ENCODE measurements around the gene RALGAPA2. TPM values are rescaled to one million over a fixed set of nuclear protein-coding genes. Genes with fewer than 3 reads are reported as not detected.

RALGAPA2 gene
- polyA plus RNA-seq, 1 of the 3 experiments (the other 2 are of a cell fraction) = 1.0 TPM

- TF ChIP-seq FOSL2 (IDR thresholded peaks at IDR 0.05; ENCODE audit: borderline replicate concordance, low read depth) (no peak), SIN3A (IDR thresholded peaks at IDR 0.05; ENCODE audit: borderline replicate concordance, low read depth, low read length) (no peak), REST (IDR thresholded peaks at IDR 0.05; ENCODE audit: low read depth, low read length) (no peak), RXRA (IDR thresholded peaks at IDR 0.05; ENCODE audit: borderline replicate concordance, low read depth) (no peak), CHD2 (IDR thresholded peaks at IDR 0.05; ENCODE audit: low read length, partially characterized antibody) (no peak), RFX5 (IDR thresholded peaks at IDR 0.05; ENCODE audit: low read length) (no peak), YY1 (IDR thresholded peaks at IDR 0.05; ENCODE audit: low read depth) (no peak), ZBTB33 (IDR thresholded peaks at IDR 0.05; ENCODE audit: borderline replicate concordance, low read depth) (no peak), SMC3 (IDR thresholded peaks at IDR 0.05; ENCODE audit: low read depth, low read length) (no peak)
- Histone ChIP-seq H3K9ac (no peak overlapping the region), H3K79me2 (ENCODE audit: insufficient read depth) (no peaks in the 10 kb centered on the region), H3K36me3 (replicated peaks in 1 of 2; ENCODE audit: control insufficient read depth in 1 of 2, insufficient read depth in 2 of 2, low read length in 1 of 2) (no peaks in the 10 kb centered on the region), H3K9me3 (no peaks in the 10 kb centered on the region), H3K9me2 (no peaks in the 10 kb centered on the region), H4K20me1 (ENCODE audit: insufficient read depth) (no peaks in the 10 kb centered on the region), H3K4me3 (ENCODE audit: low read depth in 2 of 2, low read length in 1 of 2) (no peak overlapping the region), H2AFZ (ENCODE audit: low read depth) (no peak overlapping the region), H3F3A (replicated peaks; ENCODE audit: insufficient read depth) (no peaks in the 10 kb centered on the region), H3K4me1 (ENCODE audit: control insufficient read depth in 1 of 2, insufficient read depth in 2 of 2, low read depth in 1 of 2, low read length in 1 of 2) (no peaks in the 10 kb centered on the region; a peak in 2 of 4 replicates), H3K4me2 (no peak overlapping the region), H3K27me3 (ENCODE audit: insufficient read depth) (no peaks in the 10 kb centered on the region), H3K27ac (ENCODE audit: low read depth in 2 of 2, low read length in 1 of 2) (no peak overlapping the region)
- CTCF ChIA-PET = interaction anchor here (1.3 kb wide), 1 partner anchor 27 kb away, joined by 3 read pairs; no protein-coding TSS in a partner anchor
- DNase-seq = no peak
- WGBS (ENCODE audit: low lambda C conversion rate) = 82% methylated on average over 3 of the region's 3 CpGs
- POLR2A ChIA-PET = no interaction called here
These were observed 250.3 kb downstream of the RALGAPA2 start for GRCh38 chr20:20462185-20462584.

- WGBS (ENCODE audit: low lambda C conversion rate) = 81% methylated on average over 2 of the region's 2 CpGs
- no peaks in the 10 kb centered on the region for H3K79me2 ChIP-seq (ENCODE audit: insufficient read depth)
- H3K9ac ChIP-seq = no peak overlapping the region
- H3K9me3 ChIP-seq = no peaks in the 10 kb centered on the region
- no peaks in the 10 kb centered on the region for H3K36me3 ChIP-seq (replicated peaks in 1 of 2; ENCODE audit: control insufficient read depth in 1 of 2, insufficient read depth in 2 of 2, low read length in 1 of 2)
- no peaks in the 10 kb centered on the region for H3F3A ChIP-seq (replicated peaks; ENCODE audit: insufficient read depth)
- no peak overlapping the region for H3K27ac ChIP-seq (ENCODE audit: low read depth in 2 of 2, low read length in 1 of 2)
- no peaks in the 10 kb centered on the region; a peak in 2 of 4 replicates for H3K4me1 ChIP-seq (ENCODE audit: control insufficient read depth in 1 of 2, insufficient read depth in 2 of 2, low read depth in 1 of 2, low read length in 1 of 2)
- CTCF ChIA-PET = no interaction called here
- POLR2A ChIA-PET = no interaction called here
- no peak for DNase-seq
- no peak overlapping the region for H3K4me3 ChIP-seq (ENCODE audit: low read depth in 2 of 2, low read length in 1 of 2)
- no peak overlapping the region for H2AFZ ChIP-seq (ENCODE audit: low read depth)
- H3K9me2 ChIP-seq = no peaks in the 10 kb centered on the region
- no peaks in the 10 kb centered on the region for H4K20me1 ChIP-seq (ENCODE audit: insufficient read depth)
- H3K4me2 ChIP-seq = no peak overlapping the region
- no peaks in the 10 kb centered on the region for H3K27me3 ChIP-seq (ENCODE audit: insufficient read depth)
- TF ChIP-seq MXI1 (IDR thresholded peaks at IDR 0.05; ENCODE audit: low read depth, low read length) = no peak
- no peak for TF ChIP-seq EP300 (IDR thresholded peaks at IDR 0.05; ENCODE audit: borderline replicate concordance in 1 of 2, low read depth in 1 of 2, low read length in 1 of 2)
- no peak for TF ChIP-seq MEF2A (IDR thresholded peaks at IDR 0.05; ENCODE audit: borderline replicate concordance, low read depth)
- TF ChIP-seq IRF3 (IDR thresholded peaks at IDR 0.05; ENCODE audit: low read depth, low read length) = no peak
- no peak for TF ChIP-seq GABPA (IDR thresholded peaks at IDR 0.05; ENCODE audit: low read depth)
- TF ChIP-seq SIN3A (IDR thresholded peaks at IDR 0.05; ENCODE audit: borderline replicate concordance, low read depth, low read length) = no peak
These were observed 250.9 kb downstream of the RALGAPA2 start for GRCh38 chr20:20461551-20461950.
